Measurements from ENCODE around the gene RASA3. TPM values are rescaled to one million over a fixed set of nuclear protein-coding genes. Genes with fewer than 3 reads are reported as not detected.

RASA3 gene
- total RNA-seq, 1 experiment from 2014 or later: 9.1 TPM

DNA sequence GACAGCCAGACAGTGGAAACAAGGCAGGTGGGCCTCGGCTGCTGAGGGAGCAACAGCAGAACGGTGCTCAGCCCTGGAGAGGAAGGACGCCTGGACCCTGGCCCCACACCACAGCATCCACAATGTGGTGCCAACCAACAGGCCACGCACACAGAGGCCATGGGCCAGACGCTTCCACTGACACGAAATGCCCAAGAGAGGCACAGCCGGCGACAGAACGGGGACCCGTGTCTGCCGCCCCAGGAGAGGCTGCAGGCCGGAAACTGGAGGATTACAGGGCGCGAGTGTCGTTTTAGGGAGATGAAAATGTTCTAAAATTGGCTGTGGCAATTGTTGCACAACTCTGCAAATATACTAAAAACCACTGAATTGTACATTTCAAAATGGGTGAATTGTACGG lies 69.7 kb downstream of the RASA3 start:
- H3F3A ChIP-seq (ENCODE audit: low read length, unreplicated experiment): no peaks in the 10 kb centered on the region
- DNase-seq (no peak), ATAC-seq (no peak)
- H3K4me3 ChIP-seq (ENCODE audit: low read length): no peak overlapping the region
- no TSS peak for BruUV-seq (replicated peaks)
- no peak overlapping the region for H2AFZ ChIP-seq (ENCODE audit: low read length)
- H3K4me2 ChIP-seq (ENCODE audit: low read length): no peak overlapping the region
- H3K9me2 ChIP-seq (replicated peaks; ENCODE audit: low read length): no peaks in the 10 kb centered on the region
- no peak overlapping the region for H3K9ac ChIP-seq (ENCODE audit: low read length)
- CTCF ChIA-PET: no interaction called here
- POLR2A ChIA-PET (ENCODE audit: unreplicated experiment): no interaction called here
- H3K27me3 ChIP-seq (ENCODE audit: low read length): no peaks in the 10 kb centered on the region
- H3K27ac ChIP-seq (ENCODE audit: low read length): no peak overlapping the region
- intact Hi-C loops (cut with micrococcal nuclease): loop anchor here (10.0 kb wide), 1 partner anchor 88 kb away; the partner anchor contains the start of gene C13orf46
- peaks cover 34% of the 10 kb centered on the region for H3K79me2 ChIP-seq (ENCODE audit: low read length)
- TF ChIP-seq, protein P1, sequence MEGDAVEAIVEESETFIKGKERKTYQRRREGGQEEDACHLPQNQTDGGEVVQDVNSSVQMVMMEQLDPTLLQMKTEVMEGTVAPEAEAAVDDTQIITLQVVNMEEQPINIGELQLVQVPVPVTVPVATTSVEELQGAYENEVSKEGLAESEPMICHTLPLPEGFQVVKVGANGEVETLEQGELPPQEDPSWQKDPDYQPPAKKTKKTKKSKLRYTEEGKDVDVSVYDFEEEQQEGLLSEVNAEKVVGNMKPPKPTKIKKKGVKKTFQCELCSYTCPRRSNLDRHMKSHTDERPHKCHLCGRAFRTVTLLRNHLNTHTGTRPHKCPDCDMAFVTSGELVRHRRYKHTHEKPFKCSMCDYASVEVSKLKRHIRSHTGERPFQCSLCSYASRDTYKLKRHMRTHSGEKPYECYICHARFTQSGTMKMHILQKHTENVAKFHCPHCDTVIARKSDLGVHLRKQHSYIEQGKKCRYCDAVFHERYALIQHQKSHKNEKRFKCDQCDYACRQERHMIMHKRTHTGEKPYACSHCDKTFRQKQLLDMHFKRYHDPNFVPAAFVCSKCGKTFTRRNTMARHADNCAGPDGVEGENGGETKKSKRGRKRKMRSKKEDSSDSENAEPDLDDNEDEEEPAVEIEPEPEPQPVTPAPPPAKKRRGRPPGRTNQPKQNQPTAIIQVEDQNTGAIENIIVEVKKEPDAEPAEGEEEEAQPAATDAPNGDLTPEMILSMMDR (conservative IDR thresholded peaks at IDR 0.05; ENCODE audit: low read depth, low read length): no peak
- H3K4me1 ChIP-seq (ENCODE audit: insufficient read depth, low read length): peaks cover 41% of the 10 kb centered on the region
- no peaks in the 10 kb centered on the region for H4K20me1 ChIP-seq (ENCODE audit: low read length)
- no peaks in the 10 kb centered on the region for H3K36me3 ChIP-seq (ENCODE audit: low read depth, low read length)
- no peaks in the 10 kb centered on the region for H3K9me3 ChIP-seq (ENCODE audit: low read length)

GRCh38 chr13:114062341-114062740 lies 70.1 kb downstream of the RASA3 start:
- ATAC-seq (no peak), DNase-seq (no peak)
- POLR2A ChIA-PET (ENCODE audit: unreplicated experiment): no interaction called here
- Histone ChIP-seq H3K4me1 (ENCODE audit: insufficient read depth, low read length) (peaks cover 37% of the 10 kb centered on the region), H3K36me3 (ENCODE audit: low read depth, low read length) (no peaks in the 10 kb centered on the region), H3K9ac (ENCODE audit: low read length) (no peak overlapping the region), H3K79me2 (ENCODE audit: low read length) (peaks cover 34% of the 10 kb centered on the region), H3K4me3 (ENCODE audit: low read length) (no peak overlapping the region), H3K4me2 (ENCODE audit: low read length) (no peak overlapping the region), H4K20me1 (ENCODE audit: low read length) (no peaks in the 10 kb centered on the region), H3K27ac (ENCODE audit: low read length) (no peak overlapping the region), H3K27me3 (ENCODE audit: low read length) (no peaks in the 10 kb centered on the region), H3K9me2 (replicated peaks; ENCODE audit: low read length) (no peaks in the 10 kb centered on the region), H2AFZ (ENCODE audit: low read length) (no peak overlapping the region), H3F3A (ENCODE audit: low read length, unreplicated experiment) (no peaks in the 10 kb centered on the region), H3K9me3 (ENCODE audit: low read length) (no peaks in the 10 kb centered on the region)
- TF ChIP-seq EZH2phosphoT487 (IDR thresholded peaks at IDR 0.05; ENCODE audit: borderline replicate concordance, low read length) (no peak), EZH2 (IDR thresholded peaks at IDR 0.05; ENCODE audit: low read length, unreplicated experiment) (no peak)
- TF ChIP-seq, protein P1 (conservative IDR thresholded peaks at IDR 0.05; ENCODE audit: low read depth, low read length): no peak
- intact Hi-C loops (cut with micrococcal nuclease): loop anchor here (10.0 kb wide), 1 partner anchor 88 kb away; the partner anchor contains the start of gene C13orf46
- no TSS peak for BruUV-seq (replicated peaks)
- CTCF ChIA-PET: no interaction called here

DNA sequence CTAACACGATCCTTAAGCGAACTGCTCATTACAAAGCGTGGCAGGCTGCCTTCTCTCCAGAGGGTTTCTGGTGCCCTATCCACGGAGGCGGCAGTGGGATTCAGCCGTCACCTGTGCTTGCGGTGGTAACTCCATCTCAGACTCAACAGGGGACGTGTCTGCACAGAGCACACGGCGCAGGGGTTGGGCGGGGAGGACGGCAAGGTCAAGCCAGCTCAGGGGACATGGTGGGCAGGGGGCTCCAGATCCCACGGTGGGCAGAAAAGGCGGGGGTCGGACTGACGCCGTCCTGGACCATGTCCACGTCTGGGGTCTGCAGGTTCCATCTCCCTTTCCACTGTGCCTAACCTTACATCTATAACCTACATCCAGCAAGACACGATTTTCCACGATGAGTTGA lies 70.7 kb downstream of the RASA3 start:
- CTCF ChIA-PET: no interaction called here

More for the DNA sequence above, 70.7 kb downstream of the RASA3 start:
- Histone ChIP-seq H3F3A (ENCODE audit: low read length, unreplicated experiment) (no peaks in the 10 kb centered on the region), H3K4me2 (ENCODE audit: low read length) (no peak overlapping the region), H3K79me2 (ENCODE audit: low read length) (peaks cover 31% of the 10 kb centered on the region), H3K27me3 (ENCODE audit: low read length) (no peaks in the 10 kb centered on the region), H3K4me1 (ENCODE audit: insufficient read depth, low read length) (peaks cover 31% of the 10 kb centered on the region), H3K27ac (ENCODE audit: low read length) (no peak overlapping the region), H2AFZ (ENCODE audit: low read length) (no peak overlapping the region), H3K9me3 (ENCODE audit: low read length) (no peaks in the 10 kb centered on the region), H3K9ac (ENCODE audit: low read length) (no peak overlapping the region), H3K4me3 (ENCODE audit: low read length) (no peak overlapping the region), H3K9me2 (replicated peaks; ENCODE audit: low read length) (no peaks in the 10 kb centered on the region), H3K36me3 (ENCODE audit: low read depth, low read length) (no peaks in the 10 kb centered on the region), H4K20me1 (ENCODE audit: low read length) (no peaks in the 10 kb centered on the region)
- ATAC-seq (no peak), DNase-seq (no peak)
- intact Hi-C loops (cut with micrococcal nuclease): loop anchor here (10.0 kb wide), 1 partner anchor 87 kb away; the partner anchor contains the start of gene C13orf46
- POLR2A ChIA-PET (ENCODE audit: unreplicated experiment): no interaction called here
- TF ChIP-seq, protein P1 (conservative IDR thresholded peaks at IDR 0.05; ENCODE audit: low read depth, low read length): no peak
- no peak for TF ChIP-seq EZH2phosphoT487 (IDR thresholded peaks at IDR 0.05; ENCODE audit: borderline replicate concordance, low read length)
- TF ChIP-seq EZH2 (IDR thresholded peaks at IDR 0.05; ENCODE audit: low read length, unreplicated experiment): no peak
- no TSS peak for BruUV-seq (replicated peaks)
